22Rv1 (cell line): ENCODE data around the gene KRT86.

Source experiments
- H3K27ac ChIP-seq: fragments of 450-650 bp; 2 replicates; pipeline ENCODE4 v1.5.1; 2017
- CTCF ChIP-seq: fragments of 450-650 bp; IDR thresholded peaks from 2 replicates; pipeline ENCODE4 v1.5.1; 2017; ENCODE audit warnings: mild to moderate bottlenecking
- ZFX ChIP-seq: fragments of 450-650 bp; IDR thresholded peaks from 2 replicates; pipeline ENCODE4 v1.6.1; 2017; ENCODE audit warnings: antibody characterized with exemption, borderline replicate concordance

KRT86 gene

GRCh38 chr12:52344111-52344510 lies 69.7 kb downstream of the KRT86 start:
- TF ChIP-seq CTCF (no peak), ZFX (no peak)
- H3K27ac ChIP-seq, result no peak overlapping the region

- H3K27ac ChIP-seq, result peak overlapping the region; percentile 72
These were observed 70.6 kb downstream of the KRT86 start for GRCh38 chr12:52345041-52345440.

- TF ChIP-seq ZFX (no peak), CTCF (no peak)
- H3K27ac ChIP-seq, result peak overlapping the region; percentile 72
These were observed 72.1 kb downstream of the KRT86 start for GRCh38 chr12:52346593-52346992.

- H3K27ac ChIP-seq, result peak overlapping the region; percentile 72
These were observed 72.6 kb downstream of the KRT86 start for GRCh38 chr12:52347016-52347415.

GRCh38 chr12:52347551-52348510 lies 73.4 kb downstream of the KRT86 start:
- H3K27ac ChIP-seq, result no peak overlapping the region; the same call in 1 of the 2 replicates
- TF ChIP-seq CTCF (no peak), ZFX (no peak)

More at GRCh38 chr12:52347016-52347415, 72.6 kb downstream of the KRT86 start:
- TF ChIP-seq ZFX, result no peak
- no peak for TF ChIP-seq CTCF

- TF ChIP-seq CTCF (no peak), ZFX (no peak)
- no peak overlapping the region for H3K27ac ChIP-seq
These were observed 74.8 kb downstream of the KRT86 start for GRCh38 chr12:52349196-52349595.

- no peak overlapping the region for H3K27ac ChIP-seq
- no peak for TF ChIP-seq ZFX
- TF ChIP-seq CTCF, result no peak
These were observed 75.7 kb downstream of the KRT86 start for GRCh38 chr12:52350021-52350620.
